Cerebellar nuclear complex (tissue), 1 donor: ENCODE data around the gene LTV1.
"Not testable (repeated sequence)": the region's sequence is repeated elsewhere in the genome, so short reads cannot be mapped to it uniquely, and the experiment has no call there.

Experiments used
- DNase-seq, 2 experiments: peaks; one replicate each; lab custom pipeline; 2025; lab: John Stamatoyannopoulos, UW

Gene LTV1

GRCh38 chr6:143843677-143843999 lies 500 bp downstream of the LTV1 start:
- DNase-seq: no peak

DNA sequence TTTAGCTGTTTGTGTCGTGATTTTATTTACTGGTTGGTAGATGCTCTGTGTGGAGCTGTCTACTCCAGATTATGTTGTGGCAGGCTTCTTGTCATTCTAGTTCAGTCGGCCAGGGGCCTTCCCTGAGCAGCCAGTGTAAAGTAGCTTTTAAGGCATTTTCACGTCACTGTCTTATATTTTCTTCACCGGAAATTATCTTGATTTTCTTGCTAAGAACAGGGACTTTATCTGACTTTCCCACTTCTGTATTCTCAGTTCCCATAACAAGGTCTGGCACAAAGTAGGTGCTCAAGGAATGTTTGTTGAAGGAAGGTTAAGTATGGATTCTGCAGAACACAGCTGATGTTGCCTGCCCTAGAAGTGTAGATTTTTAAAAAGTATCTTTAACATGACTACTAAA lies 868 bp downstream of the LTV1 start:
- DNase-seq: no peak

DNA sequence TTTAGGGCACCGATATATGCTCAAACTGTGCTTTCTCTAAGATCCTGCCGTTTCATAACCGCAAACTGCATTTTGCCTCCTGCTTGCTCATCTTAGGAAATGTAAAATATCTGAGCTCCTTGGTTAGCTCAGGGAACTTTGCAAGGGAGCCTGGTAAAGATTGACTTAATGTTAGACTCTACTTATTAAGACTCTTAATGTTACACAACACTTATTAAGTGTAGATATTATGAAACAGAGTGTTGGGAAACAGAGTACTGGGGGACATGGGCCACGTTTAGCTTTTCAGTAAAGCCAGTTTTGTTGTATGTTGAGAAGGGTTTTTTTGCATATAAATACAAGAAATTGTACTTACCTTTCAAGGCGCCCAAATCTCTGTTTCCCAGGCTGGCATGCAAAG lies 1.9 kb downstream of the LTV1 start:
- no peak for DNase-seq

DNA sequence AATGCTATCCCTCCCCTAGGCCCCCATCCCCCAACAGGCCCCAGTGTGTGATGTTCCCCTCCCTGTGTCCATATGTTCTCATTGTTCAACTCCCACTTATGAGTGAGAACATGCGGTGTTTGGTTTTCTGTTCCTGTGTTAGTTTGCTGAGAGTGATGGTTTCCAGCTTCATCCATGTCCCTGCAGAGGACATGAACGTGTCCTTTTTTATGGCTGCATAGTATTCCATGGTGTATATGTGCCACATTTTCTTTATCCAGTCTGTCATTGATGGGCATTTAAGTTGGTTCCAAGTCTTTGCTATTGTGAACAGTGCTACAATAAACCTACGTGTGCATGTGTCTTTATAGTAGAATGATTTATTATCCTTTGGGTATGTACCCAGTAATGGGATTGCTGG lies 8.6 kb downstream of the LTV1 start:
- DNase-seq: not testable (repeated sequence)

DNA sequence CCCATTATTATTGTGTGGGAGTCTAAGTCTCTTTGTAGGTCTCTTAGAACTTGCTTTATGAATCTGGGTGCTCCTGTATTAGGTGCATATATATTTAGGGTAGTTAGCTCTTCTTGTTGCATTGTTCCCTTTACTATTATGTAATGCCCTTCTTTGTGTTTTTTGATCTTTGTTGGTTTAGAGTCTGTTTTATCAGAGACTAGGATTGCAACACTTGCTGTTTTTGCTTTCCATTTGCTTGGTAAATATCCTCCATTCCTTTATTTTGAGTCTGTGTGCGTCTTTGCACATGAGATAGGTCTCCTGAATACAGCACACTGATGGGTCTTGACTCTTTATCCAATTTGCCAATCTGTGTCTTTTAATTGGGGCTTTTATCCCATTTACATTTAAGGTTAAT lies 11.9 kb downstream of the LTV1 start:
- not testable (repeated sequence) for DNase-seq

GRCh38 chr6:143856762-143857161 lies 13.6 kb downstream of the LTV1 start:
- not testable (repeated sequence) for DNase-seq

DNA sequence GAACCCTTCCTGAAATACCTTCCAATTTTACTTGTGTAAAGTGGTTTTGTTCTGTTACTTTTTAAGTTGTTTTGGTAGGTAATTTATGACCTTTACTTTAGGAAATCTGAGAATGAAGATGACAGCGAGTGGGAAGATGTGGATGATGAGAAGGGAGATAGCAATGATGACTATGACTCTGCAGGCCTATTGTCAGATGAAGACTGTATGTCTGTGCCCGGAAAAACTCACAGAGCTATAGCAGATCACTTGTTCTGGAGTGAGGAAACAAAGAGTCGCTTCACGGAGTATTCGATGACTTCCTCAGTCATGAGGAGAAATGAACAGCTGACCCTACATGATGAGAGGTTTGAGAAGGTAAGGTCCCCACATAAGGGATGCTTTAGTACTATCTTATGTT lies 14.5 kb downstream of the LTV1 start:
- no peak for DNase-seq

GRCh38 chr6:143859891-143860660 lies 16.9 kb downstream of the LTV1 start:
- DNase-seq: no peak

- DNase-seq: no peak
Observed at GRCh38 chr6:143863771-143864170, 20.6 kb downstream of the LTV1 start.

- DNase-seq: no peak
Observed at GRCh38 chr6:143864234-143864633, 21.1 kb downstream of the LTV1 start, which contains the start of gene ZC2HC1B. ZC2HC1B (plus strand) TSS chr6:143864474; CDS start chr6:143864540, 66 bp downstream.

GRCh38 chr6:143867236-143867635 lies 24.1 kb downstream of the LTV1 start:
- no peak for DNase-seq

DNA sequence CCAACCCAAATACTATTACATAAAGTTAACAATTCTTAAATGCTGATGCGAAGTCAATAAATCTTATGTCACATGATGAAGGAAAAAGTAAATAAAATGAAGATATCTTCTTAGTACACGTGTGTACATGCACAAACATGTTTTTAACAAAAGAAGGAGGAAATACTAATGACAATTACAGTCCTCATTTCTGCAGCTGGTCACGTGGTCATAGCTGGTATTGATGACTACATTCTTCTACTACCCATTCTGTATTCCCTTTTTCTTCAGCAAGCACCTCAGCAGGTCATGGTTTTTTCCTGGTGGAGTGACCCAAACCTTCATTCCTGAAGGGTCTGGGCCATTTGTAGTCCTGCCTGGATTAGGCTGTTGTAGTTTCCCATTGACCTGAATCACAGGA lies 25.7 kb downstream of the LTV1 start:
- DNase-seq: not testable (repeated sequence)

DNA sequence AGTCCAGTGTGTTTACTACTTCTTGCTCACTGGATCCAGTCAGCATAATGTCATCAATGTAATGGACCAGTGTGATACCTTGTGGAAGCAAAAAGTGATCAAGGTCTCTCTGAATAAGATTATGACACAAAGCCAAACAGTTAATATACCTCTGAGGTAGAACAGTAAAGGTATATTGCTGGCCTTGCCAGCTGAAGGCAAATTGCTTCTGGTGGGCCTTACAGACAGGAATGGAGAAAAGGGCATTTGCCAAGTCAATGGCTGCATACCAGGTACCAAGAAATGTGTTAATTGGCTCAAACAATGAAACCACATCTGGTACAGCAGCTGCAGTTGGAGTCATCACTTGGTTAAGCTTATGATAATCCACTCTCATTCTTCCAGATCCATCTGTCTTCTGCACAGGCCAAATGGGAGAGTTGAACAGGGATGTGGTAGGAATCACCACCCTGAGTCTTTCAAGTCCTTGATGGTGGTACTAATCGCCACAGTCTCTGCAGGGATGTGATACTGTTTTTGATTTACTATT lies 28.1 kb downstream of the LTV1 start:
- DNase-seq: not testable (repeated sequence)

- DNase-seq: no peak
Observed at GRCh38 chr6:143872201-143872600, 29.1 kb downstream of the LTV1 start.

GRCh38 chr6:143873600-143873999 lies 30.5 kb downstream of the LTV1 start:
- not testable (repeated sequence) for DNase-seq

DNA sequence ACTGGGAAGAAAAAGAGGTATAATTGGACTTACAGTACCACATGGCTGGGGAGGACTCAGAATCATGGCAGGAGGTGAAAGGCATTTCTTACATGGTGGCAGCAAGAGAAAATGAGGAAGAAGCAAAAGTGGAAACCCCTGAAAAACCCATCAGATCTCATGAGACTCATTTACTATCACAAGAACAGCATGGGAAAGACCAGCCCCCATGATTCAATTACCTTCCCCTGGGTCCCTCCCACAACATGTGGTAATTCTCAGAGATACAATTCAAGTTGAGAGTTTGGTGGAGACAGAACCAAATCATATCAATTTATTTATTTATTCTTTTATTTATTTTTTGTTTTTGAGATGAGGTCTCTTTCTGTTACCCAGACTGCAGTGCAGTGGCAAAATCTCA lies 31.4 kb downstream of the LTV1 start:
- DNase-seq: not testable (repeated sequence)

DNA sequence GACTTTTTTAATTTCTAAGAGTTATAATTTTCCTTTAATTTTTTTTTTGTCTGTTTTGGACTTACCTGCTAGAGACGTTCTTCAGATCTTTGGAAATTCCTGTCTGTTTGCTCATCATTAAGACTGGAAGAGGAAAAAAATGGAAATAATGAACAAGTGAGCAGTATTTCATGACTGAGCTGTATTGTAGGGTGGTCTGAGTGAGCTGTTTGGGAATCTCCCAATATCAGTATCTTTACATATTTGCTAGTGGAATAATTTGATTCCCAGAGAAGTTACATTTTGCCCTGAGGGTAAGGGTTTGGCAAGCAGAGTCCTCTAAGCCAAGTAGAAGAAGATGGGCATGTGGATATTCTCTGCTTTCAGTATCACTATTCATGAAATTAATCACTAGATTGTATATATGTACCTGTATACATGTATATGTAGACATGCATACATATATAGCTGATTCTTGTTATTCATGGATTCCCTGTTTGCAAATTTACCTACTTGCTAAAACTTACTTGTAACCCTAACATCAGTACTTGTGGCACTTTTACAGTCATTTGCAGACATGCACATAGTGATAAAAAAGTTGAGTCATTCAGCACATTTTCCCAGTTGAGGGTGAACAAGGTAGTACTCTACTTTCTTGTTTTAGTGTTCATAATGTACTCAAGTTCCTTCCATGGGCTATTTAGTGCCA lies 34.6 kb downstream of the LTV1 start:
- no peak for DNase-seq

- DNase-seq: no peak
Observed at GRCh38 chr6:143878272-143878760, 35.2 kb downstream of the LTV1 start.

GRCh38 chr6:143880412-143880811 lies 37.3 kb downstream of the LTV1 start:
- DNase-seq: no peak

DNA sequence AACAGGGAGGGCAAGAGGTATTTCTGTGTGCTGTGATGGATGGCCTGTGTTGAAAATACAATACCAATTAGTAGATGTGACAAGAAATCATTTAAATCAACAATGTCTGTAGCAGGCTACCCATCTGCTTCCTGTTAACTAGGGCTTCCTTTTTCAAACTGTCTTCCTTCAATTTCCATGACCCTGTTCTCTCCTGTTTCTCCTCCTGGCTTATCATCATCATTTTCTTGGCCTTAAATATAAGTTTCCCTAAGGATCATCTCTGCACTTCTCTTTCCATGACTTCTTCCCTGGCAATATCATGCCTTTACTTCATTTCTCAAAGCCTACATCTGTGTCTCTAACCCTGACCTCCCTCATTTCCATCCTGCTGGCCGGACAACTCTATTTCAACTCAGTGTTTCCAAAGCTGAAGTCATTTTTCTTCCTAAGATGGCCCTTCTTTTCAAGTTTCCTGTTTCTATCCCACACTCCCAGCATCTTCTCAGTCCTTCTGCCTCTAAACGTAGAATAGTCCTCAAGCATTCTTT lies 39.3 kb downstream of the LTV1 start:
- no peak for DNase-seq

GRCh38 chr6:143884216-143884900 lies 41.2 kb downstream of the LTV1 start:
- DNase-seq: no peak

GRCh38 chr6:143885116-143885515 lies 42.0 kb downstream of the LTV1 start:
- no peak for DNase-seq
